Stomach (tissue), 4 donors: Measurements from ENCODE around the gene R3HDM1.

ENCODE experiments used
- CTCF ChIP-seq, 7 experiments: fragments of 450-650 bp in 4 of 7; fragments of 200-600 bp in 3 of 7; sonication (generic) in 3 of 7; IDR thresholded peaks; one replicate each; pipeline ENCODE4 v1.5.1; 2016 to 2019; ENCODE audit warnings: antibody characterized with exemption in 7 of 7, control low read depth in 2 of 7, mild to moderate bottlenecking in 1 of 7
- POLR2A ChIP-seq, 4 donors: fragments of 450-650 bp; IDR thresholded peaks; one replicate each; pipeline ENCODE4 v1.6.1; 2016; ENCODE audit warnings: antibody characterized with exemption in 4 of 4, control low read depth in 2 of 4, mild to moderate bottlenecking in 1 of 4, moderate library complexity in 1 of 4

GRCh38 chr2:135742325-135742757, 211.1 kb downstream of the R3HDM1 start:
- TF ChIP-seq POLR2A (IDR thresholded peaks at IDR 0.05) (no peak), CTCF (IDR thresholded peaks at IDR 0.05) (no peak)
